ENCODE data around the gene ARHGAP40.

The ARHGAP40 gene

DNA sequence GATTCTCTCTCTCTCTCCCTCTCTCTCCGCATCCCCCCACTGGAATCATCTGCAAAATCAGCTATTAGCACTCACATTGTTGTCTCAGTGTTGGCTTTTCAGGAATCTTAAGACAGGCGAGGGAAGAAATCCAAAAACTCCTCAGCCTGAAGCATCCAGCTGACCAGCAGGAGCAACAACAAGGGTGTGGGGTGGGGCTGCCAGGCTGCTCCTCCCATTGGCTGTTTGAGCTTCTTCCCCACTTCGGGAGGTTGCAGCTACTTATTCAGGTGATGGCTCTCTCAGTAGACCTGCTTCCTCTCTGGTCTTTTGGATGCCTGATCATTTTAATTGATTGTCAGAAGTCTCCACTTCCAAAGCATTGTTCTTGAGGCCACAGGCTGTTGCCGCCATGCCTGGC is 98.5 kb downstream of the ARHGAP40 start:
- TF ChIP-seq SIN3A (IDR thresholded peaks at IDR 0.05; ENCODE audit: borderline replicate concordance, insufficient read depth, low read length), result no peak
- no peak for TF ChIP-seq FOXP2 (optimal IDR thresholded peaks at IDR 0.05; ENCODE audit: borderline replicate concordance, extremely low read depth, extremely low read length, insufficient read depth)
